HG02943 (cell line): ENCODE measurements around the gene CCBE1.
"Not testable (repeated sequence)": the region's sequence is repeated elsewhere in the genome, so short reads cannot be mapped to it uniquely, and the experiment has no call there.

Source experiments
- ATAC-seq: cut with Tn5 transposase; IDR thresholded peaks from one replicate; pipeline ENCODE4 v1.9.1; 2021; ENCODE audit warnings: mild to moderate bottlenecking, low read depth, moderate library complexity; ENCODE audit not compliant: unreplicated experiment

Gene CCBE1

GRCh38 chr18:59659508-59660170, 37.6 kb downstream of the CCBE1 start:
- ATAC-seq = no peak

GRCh38 chr18:59658941-59659340, 38.3 kb downstream of the CCBE1 start:
- no peak for ATAC-seq

DNA sequence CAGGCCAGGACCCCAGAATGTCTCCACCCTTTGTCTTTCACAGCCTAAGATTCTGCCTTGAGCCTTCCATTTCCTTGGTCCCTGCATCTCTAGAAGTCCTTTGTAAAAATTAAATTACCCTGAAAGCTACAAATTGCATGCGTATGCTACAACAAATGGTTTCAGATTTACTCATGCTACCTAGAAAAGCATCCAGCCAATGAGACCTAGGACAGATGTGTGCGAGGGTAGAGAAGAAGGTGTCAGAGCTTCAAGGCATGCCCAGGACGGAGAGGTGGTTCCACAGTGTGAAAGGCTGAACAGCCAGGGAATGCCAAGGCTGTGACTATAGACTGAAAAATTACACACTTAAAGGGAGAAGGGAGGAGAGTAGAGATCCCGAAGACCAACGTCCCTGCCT, 40.2 kb downstream of the CCBE1 start:
- ATAC-seq = no peak

GRCh38 chr18:59656373-59656887, 40.8 kb downstream of the CCBE1 start:
- no peak for ATAC-seq

DNA sequence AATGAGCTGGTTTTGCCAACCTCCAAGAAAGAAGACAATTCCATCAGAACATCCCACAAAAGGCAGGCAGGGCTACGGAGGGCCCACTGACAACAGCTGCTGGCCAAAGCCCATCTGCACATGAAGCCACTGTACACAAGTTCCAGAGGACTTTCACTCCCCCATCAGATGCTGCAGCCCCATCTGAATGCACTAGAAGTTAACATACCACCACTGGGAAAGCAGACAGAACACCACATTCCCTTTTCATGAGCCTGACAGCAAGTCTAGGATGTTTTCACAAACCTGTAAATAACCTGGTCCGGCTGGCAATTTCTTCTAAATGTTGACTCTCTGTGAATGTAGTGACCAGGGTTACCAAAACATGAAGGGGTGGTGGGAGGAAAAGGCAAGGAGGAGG, 41.5 kb downstream of the CCBE1 start:
- ATAC-seq = no peak

DNA sequence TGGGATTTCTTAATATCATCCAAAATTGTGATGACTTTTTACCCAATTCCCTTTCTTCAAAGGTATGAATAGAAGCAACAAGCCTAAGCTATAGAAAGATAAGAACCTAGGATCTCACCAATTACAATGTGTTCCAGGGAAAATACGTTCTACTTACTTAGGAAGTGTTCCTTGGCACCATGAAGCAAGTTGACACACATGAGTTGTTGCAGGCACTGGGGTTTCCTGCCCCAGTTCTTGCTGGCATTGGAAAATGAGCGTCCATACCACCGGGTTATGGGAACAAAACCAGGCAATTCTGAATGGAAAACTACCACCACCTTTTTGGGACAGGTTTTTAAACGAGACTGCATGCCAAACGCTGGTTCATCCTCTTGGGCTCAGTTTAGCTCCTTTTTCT, 46.2 kb downstream of the CCBE1 start:
- ATAC-seq = no peak

DNA sequence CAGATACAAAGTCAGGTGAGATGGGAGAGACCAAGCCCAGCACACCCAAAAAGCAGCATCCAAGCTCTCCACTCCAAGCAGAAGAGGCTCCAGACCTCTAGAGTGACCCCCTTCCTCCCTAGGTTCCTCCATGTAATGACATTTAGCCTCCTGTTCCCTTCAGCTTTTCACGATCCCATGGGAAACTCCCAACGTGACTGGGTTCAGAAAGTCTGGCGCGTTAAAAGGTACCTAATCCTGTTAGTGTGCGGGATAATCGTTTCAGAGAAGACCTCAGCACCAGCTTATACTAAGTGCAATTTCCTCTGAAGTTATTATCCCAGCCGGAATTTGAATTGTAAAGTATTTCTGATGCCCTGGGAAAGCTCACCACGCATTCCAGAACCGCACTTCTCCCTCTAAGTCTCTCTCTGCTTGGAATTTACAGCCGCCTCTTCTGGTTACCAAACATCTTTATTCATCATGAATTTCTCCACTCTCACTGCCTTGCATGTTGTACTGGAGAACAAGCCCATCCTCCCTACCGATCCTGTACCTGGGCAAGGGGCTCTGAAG, 46.9 kb downstream of the CCBE1 start:
- ATAC-seq = no peak

DNA sequence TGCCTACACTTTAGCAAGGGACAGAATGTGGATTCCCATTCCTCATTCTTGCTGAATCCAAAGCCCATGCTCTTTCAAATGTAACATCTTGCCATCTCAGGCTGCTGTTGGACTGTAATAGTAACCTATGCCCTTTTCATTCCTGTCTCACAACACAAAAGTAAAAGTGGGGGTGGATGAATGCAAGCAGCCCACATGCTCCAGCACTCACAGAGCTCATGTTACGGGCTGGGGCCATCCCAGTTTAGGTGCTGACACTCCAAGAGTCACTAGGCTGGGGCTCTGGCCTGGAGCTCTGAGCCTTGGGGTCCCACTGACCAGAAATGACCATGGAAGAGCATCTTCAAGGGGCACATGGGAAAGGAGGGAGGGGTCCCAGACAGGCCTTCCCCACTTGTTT, 47.6 kb downstream of the CCBE1 start:
- no peak for ATAC-seq

DNA sequence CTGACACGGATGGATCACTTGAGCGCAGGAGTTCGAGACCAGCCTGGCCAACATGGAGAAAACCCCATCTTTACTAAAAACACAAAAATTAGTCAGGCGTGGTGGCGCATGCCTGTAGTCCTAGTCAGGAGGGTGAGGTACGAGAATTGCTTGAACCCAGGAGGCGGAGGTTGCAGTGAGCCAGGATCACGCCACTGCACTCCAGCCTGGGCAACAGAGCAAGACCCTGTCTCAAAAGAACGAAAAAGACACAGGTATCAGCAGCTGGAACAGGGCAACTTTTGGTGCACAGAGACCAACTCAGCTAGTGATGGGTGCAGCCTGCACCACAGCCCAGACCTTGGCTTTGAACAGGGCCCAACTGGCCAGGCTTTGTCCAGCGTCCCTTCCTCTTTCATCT, 48.8 kb downstream of the CCBE1 start:
- ATAC-seq = not testable (repeated sequence)

GRCh38 chr18:59646963-59647307, 50.3 kb downstream of the CCBE1 start:
- ATAC-seq = no peak

DNA sequence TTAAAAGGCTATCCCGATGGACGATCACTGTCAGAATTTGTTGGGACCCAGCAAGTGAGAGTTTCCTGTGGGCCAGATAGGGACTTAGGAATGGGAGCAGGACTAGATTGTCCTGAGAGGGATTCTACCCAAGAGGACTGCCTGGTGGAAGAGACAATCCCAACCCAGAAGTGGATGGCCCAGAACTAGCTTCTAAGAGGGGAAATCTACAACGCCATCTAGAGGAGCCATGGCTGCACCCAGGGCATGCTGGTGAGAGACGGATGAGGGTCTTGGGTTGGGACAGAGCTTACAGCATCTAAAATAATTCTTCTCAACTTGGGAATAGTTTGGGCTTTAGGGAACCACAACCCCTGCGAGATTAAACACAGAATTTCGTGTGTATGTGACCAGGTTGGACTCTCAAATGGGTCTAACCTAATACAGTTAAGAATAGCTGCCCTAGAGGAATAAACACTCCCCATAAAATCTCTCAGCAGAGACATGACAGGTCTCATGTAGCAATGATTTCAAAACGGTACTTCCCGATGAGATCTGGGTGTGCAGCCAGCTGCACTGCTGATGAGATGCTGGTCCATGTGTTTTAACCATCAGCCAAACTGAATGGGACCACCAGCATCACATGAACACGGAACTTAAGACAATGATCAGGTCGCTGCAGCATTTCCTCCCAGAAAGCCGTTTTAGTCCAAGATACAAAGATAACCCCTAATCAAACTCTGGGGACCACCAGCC, 50.8 kb downstream of the CCBE1 start:
- ATAC-seq = no peak

DNA sequence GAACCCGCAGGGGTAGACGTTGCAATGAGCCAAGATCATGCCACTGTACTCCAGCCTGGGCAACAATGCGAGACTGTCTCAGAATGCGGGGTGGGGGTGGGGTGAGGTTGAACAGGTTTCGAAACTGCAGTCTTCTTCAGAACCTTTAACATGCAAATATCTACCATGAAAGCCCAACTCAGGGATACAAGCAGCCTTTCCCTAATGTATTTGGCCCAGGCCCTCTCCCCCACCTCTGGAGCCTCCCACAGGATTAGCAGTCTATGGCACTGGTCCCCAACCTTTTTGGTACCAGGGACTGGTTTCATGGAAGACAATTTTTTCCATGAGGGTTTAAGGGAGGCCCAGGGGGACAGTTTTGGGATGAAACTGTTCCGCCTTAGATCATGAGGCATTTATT, 53.5 kb downstream of the CCBE1 start:
- ATAC-seq = no peak

DNA sequence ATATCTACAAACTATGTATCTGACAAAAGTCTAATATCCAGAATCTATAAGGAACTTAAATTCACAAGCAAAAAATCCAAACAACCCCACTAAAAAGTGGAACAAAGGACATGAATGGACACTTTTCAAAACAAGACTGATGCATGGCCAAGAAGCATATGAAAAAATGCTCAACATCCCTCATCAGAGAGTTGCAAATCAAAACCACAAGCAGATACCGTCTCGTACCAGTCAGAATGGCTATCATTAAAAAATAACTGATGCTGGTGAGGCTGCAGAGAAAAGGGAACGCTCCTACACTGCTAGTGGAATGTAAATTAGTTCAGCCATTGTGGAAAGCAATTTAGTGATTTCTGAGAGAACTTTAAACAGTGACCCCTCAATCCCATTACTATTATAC, 56.5 kb downstream of the CCBE1 start:
- no peak for ATAC-seq

DNA sequence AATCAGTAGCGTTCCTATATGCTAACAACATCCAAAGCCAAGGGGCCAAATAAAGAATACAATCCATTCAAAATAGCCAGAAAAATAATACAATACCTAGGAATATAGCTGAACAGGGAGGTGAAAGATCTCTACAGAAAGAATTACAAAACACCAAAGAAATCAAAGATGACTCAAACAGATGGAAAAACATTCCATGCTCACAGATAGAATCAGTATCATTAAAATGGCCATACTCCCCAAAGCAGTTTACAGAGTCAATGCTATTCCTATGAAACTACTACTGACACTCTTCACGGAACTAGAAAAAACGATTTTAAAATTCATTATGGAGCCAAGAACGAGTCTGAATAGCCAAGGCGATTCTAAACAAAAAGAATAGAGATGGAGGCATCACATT, 57.4 kb downstream of the CCBE1 start:
- no peak for ATAC-seq

DNA sequence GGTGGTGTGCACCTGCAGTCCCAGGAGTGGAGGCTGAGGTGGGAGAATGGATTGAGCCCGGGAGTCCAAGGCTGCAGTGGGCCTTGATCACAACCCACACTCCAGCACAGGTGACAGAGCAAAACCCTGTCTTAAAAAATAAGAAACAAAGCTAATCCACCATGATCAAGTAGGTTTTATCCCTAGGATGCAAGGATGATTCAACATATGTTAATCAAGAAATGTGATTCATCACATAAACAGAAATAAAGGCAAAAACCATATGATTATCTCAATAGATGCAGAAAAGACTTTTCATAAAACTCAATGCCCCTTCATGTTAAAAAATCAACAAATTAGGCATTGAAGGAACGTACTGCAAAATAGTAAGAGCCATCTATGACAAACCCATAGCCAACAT, 58.1 kb downstream of the CCBE1 start:
- ATAC-seq = no peak

GRCh38 chr18:59633961-59634485, 63.2 kb downstream of the CCBE1 start:
- ATAC-seq = no peak

GRCh38 chr18:59633317-59633716, 63.9 kb downstream of the CCBE1 start:
- no peak for ATAC-seq

GRCh38 chr18:59631583-59632181, 65.5 kb downstream of the CCBE1 start:
- no peak for ATAC-seq

- no peak for ATAC-seq
These were observed 67.3 kb downstream of the CCBE1 start for GRCh38 chr18:59629894-59630293.

GRCh38 chr18:59628995-59629394, 68.2 kb downstream of the CCBE1 start:
- no peak for ATAC-seq

- ATAC-seq = no peak
These were observed 69.8 kb downstream of the CCBE1 start for GRCh38 chr18:59627414-59627813.
